Brain microvascular endothelial cell (primary cell): ENCODE results near the gene KIAA2012.
A peak's percentile ranks its signal among the peaks of the same experiment; 100 is the strongest.

Source experiments
- DNase-seq: peaks from one replicate; pipeline ENCODE4 v3.0.0-alpha.2; 2020
- H3K27ac ChIP-seq: fragments of 250-450 bp; sonication (Bioruptor Pico); 2 replicates; pipeline ENCODE4 v1.5.1; 2020; ENCODE audit warnings: mild to moderate bottlenecking, moderate library complexity
- H3K27me3 ChIP-seq: fragments of 250-450 bp; sonication (Bioruptor Pico); replicated peaks from 2 replicates; pipeline ENCODE4 v1.5.1; 2020; ENCODE audit warnings: mild to moderate bottlenecking
- H3K36me3 ChIP-seq: fragments of 250-450 bp; sonication (Bioruptor Pico); replicated peaks from 2 replicates; pipeline ENCODE4 v1.5.1; 2020; ENCODE audit warnings: mild to moderate bottlenecking
- H3K4me3 ChIP-seq: 2 replicates; pipeline ENCODE4 v1.5.1; 2011; ENCODE audit warnings: low read depth, mild to moderate bottlenecking, control low read depth, low read length, moderate library complexity
- in situ Hi-C: cut with HindIII; loops from 2 replicates; pipeline ENCODE4 v1.10.0; 2017; ENCODE audit warnings: low sequenced_read_pairs, low pct_ligation_motif_present
- TF ChIP-seq, protein P1 (sequence below): IDR thresholded peaks from 2 replicates; pipeline ENCODE4 v1.5.1; 2011; ENCODE audit warnings: low read depth, mild to moderate bottlenecking, moderate library complexity, low read length, control low read depth, inconsistent platforms; ENCODE audit errors: missing control alignments

Gene KIAA2012

DNA sequence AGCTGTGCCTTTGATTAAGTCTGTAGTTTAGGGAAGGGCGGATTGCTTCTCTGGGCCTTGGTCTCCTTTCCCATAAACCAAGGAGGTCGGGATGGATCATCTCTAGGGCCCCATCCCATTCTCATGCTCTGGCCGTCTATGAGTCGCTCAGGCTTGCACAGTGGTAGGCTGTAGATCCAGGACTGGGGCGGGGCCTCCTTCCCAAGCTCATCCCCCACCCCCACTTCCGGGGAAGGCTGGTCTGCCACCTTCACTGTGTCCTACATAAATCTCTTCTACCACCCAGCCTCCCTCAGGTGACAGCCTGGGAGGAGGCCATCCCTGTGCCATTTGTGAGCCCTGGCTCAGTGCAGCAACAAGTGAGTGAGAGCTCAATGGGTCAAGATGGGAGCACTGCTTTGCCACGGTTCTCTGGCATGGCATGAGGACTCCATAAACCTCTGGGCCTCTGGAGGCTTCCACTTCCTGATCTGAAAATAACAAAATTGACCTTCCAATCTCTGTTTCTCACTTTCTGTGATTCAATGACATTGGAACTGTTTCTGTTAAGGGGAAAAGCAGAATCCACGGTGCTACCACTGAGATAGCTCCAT lies 96.9 kb downstream of the KIAA2012 start:
- Histone ChIP-seq H3K27me3 (no peaks in the 10 kb centered on the region), H3K4me3 (no peak overlapping the region), H3K27ac (no peak overlapping the region), H3K36me3 (no peaks in the 10 kb centered on the region)
- in situ Hi-C loops = no loop called here
- DNase-seq = no peak
- TF ChIP-seq, protein P1, sequence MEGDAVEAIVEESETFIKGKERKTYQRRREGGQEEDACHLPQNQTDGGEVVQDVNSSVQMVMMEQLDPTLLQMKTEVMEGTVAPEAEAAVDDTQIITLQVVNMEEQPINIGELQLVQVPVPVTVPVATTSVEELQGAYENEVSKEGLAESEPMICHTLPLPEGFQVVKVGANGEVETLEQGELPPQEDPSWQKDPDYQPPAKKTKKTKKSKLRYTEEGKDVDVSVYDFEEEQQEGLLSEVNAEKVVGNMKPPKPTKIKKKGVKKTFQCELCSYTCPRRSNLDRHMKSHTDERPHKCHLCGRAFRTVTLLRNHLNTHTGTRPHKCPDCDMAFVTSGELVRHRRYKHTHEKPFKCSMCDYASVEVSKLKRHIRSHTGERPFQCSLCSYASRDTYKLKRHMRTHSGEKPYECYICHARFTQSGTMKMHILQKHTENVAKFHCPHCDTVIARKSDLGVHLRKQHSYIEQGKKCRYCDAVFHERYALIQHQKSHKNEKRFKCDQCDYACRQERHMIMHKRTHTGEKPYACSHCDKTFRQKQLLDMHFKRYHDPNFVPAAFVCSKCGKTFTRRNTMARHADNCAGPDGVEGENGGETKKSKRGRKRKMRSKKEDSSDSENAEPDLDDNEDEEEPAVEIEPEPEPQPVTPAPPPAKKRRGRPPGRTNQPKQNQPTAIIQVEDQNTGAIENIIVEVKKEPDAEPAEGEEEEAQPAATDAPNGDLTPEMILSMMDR = no peak

DNA sequence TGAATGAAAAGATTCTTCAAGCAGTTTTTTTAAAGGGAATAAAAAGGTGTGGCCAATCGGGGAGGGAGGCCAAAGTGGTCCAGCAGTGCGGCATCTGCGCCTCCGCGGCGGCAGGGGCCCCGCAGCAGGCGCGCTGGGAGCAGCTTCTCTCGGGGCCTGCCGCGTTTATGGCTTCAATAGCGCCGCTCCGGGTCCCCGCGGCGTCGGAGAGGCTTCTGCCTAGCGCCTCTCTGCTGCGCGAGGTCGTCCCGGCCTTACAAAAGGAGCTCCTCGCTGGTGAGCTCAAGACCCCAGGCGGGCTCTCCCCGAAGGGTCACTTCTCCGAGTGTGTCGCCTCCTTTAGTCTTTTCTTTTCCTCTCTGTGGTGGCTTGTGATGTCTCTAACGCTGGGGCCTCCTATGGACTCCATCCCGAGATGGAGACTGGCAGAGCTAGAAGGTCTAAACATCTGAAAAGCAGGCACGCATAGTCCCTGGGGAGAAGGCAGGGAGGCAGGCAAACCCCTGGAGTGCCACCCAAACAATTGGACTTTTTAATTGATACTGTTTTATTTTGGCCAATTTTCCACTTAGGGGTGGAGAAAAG lies 98.3 kb downstream of the KIAA2012 start:
- Histone ChIP-seq H3K36me3 (no peaks in the 10 kb centered on the region), H3K27me3 (no peaks in the 10 kb centered on the region), H3K4me3 (peak overlapping the region; percentile 46), H3K27ac (no peak overlapping the region)
- no peak for DNase-seq
- in situ Hi-C loops = no loop called here
- TF ChIP-seq, protein P1 = no peak

DNA sequence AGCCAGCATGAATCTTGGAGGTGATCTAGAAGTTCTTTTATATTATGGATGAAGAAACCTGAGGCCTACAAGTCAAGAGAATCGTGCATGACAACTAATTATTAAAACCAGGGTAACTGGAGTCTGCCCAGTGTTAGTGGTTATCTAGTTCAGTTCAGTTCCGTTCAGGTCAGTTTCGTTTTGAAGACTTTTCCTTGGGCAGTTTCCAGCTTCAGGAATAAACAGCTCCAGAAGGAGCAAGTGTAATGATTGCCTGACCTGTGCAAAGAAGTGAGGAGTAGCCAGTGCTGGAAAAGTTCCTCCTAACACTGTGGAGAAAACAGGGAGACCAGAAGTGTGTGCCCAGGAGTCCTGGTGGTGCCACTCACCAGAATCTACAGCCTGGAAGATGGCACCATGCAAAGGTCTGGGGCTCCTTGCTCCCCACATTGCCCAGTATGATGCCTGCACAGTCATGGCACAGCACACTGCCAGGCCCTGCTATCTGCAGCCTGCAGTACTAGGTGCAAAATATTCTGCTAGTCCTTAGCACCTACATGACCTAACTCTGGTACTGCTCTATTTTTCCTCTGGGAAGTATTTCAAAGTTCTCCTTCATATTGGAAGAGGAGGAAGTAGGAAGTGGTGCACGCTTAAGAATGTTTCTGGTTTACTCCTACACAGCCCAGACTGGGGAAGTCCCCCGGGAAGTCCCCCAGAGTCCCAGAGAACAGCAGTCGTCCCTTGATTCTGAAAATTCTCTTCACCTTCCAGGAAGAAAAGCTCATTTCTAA lies 99.6 kb downstream of the KIAA2012 start:
- Histone ChIP-seq H3K27me3 (no peaks in the 10 kb centered on the region), H3K36me3 (no peaks in the 10 kb centered on the region), H3K27ac (no peak overlapping the region), H3K4me3 (no peak overlapping the region)
- TF ChIP-seq, protein P1 = no peak
- no peak for DNase-seq
- in situ Hi-C loops = no loop called here

DNA sequence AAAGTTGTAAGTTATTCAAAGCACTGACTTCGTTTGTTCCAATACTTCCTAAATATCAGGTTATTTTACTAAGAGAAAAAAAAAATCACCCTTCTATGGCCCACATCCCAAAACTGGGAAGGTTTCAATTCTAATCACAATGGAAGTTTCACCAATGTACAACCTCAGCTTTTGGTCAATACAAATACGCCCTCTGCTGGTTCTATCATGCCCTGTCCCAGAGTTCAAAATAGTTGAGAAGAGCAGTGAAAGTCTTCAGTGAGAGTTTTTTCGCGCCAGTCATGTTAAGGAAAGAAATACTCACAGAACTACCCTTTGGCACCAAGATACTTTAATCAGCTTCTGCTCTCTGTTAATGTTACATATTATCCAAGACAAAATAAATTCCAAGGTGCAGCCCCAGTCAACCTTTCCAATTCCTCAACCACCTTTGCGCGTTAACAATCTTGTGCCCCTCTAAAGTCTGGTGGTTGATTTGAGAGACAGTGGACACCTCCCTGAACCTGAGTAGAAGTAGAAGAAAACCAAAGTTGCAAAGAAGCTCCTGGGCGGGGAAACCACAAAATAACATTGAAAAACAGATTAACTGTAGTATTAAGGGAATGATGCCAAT lies 105.4 kb downstream of the KIAA2012 start:
- DNase-seq = peak; percentile 68
- Histone ChIP-seq H3K4me3 (no peak overlapping the region), H3K27me3 (no peaks in the 10 kb centered on the region), H3K27ac (no peak overlapping the region), H3K36me3 (no peaks in the 10 kb centered on the region)
- TF ChIP-seq, protein P1 = peak; percentile 82
- in situ Hi-C loops = no loop called here

DNA sequence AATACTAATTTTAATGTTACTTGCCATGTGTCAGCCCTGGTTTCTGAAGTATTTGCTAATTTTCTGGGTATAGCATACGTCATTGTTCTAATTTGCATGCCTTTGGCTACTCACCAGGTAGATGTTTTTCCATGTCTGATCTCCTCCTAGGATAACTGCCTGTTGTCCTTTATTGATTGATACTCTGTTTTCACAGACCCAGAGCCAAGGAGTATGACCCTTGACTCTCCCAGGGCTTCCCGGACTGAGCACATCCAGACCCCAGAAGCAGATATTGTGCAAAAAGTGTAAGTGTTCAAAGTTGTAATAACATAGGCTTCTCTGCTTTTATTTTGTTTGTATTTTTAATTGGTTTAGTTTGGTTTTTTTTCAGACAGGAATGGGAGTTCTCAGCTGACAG lies 111.5 kb downstream of the KIAA2012 start:
- no peak for DNase-seq
- no peaks in the 10 kb centered on the region for H3K27me3 ChIP-seq
- no peak overlapping the region for H3K27ac ChIP-seq
- H3K4me3 ChIP-seq = no peak overlapping the region
- in situ Hi-C loops = no loop called here
- no peaks in the 10 kb centered on the region for H3K36me3 ChIP-seq
- TF ChIP-seq, protein P1 = no peak
